Measurements from ENCODE around the gene KRT6B.

The KRT6B gene

GRCh38 chr12:52435659-52435999 lies 16.3 kb downstream of the KRT6B start:
- no peak for DNase-seq

GRCh38 chr12:52434760-52435530 lies 17.0 kb downstream of the KRT6B start:
- DNase-seq, result no peak

- DNase-seq, result no peak
Observed at GRCh38 chr12:52434081-52434733, 17.7 kb downstream of the KRT6B start, which contains the start of gene KRT75. Gene KRT75 (minus strand): TSS chr12:52434371. CDS start chr12:52434304, 67 bp downstream.

GRCh38 chr12:52433501-52434080 lies 18.4 kb downstream of the KRT6B start:
- no peak for DNase-seq

- no peak for DNase-seq
Observed at GRCh38 chr12:52432559-52433207, 19.3 kb downstream of the KRT6B start.

GRCh38 chr12:52428121-52428520 lies 23.8 kb downstream of the KRT6B start:
- DNase-seq, result no peak

GRCh38 chr12:52427083-52427482 lies 24.9 kb downstream of the KRT6B start:
- no peak for DNase-seq

GRCh38 chr12:52426034-52426433 lies 25.9 kb downstream of the KRT6B start:
- DNase-seq, result no peak

GRCh38 chr12:52425466-52425865 lies 26.5 kb downstream of the KRT6B start:
- DNase-seq, result no peak

- DNase-seq, result no peak
Observed at GRCh38 chr12:52423661-52424500, 28.1 kb downstream of the KRT6B start.

GRCh38 chr12:52423035-52423434 lies 28.9 kb downstream of the KRT6B start:
- DNase-seq, result no peak

GRCh38 chr12:52419656-52420055 lies 32.3 kb downstream of the KRT6B start:
- no peak for DNase-seq

- no peak for DNase-seq
Observed at GRCh38 chr12:52418576-52419110, 33.3 kb downstream of the KRT6B start.

GRCh38 chr12:52417740-52418139 lies 34.2 kb downstream of the KRT6B start:
- DNase-seq, result no peak

- DNase-seq, result no peak
Observed at GRCh38 chr12:52416795-52417194, 35.2 kb downstream of the KRT6B start.

GRCh38 chr12:52415870-52416750 lies 35.8 kb downstream of the KRT6B start:
- no peak for DNase-seq

GRCh38 chr12:52414936-52415335 lies 37.0 kb downstream of the KRT6B start:
- no peak for DNase-seq

- DNase-seq, result no peak
Observed at GRCh38 chr12:52413782-52414345, 38.1 kb downstream of the KRT6B start.

GRCh38 chr12:52413202-52413601 lies 38.7 kb downstream of the KRT6B start:
- no peak for DNase-seq

- DNase-seq, result no peak
Observed at GRCh38 chr12:52411815-52412214, 40.1 kb downstream of the KRT6B start.

All from NCI-H2081 treated with DMSO at 0.1 percent for 48 hours (cell line).